ENCODE measurements around the gene SRSF3. TPM values are rescaled to one million over a fixed set of nuclear protein-coding genes. Genes with fewer than 3 reads are reported as not detected.

Gene SRSF3
- total RNA-seq, 2 experiments from 2014 or later: 550 to 556 TPM

GRCh38 chr6:36618366-36619355, 24.5 kb downstream of the SRSF3 start:
- H3K9me3 Mint-ChIP-seq: no peaks in the 10 kb centered on the region
- intact Hi-C loops (cut with DNase I, micrococcal nuclease): loop anchor here in 1 of 2 experiments (10.0 kb wide), 1 partner anchor 576 kb away; no protein-coding TSS in a partner anchor
- H3K4me1 Mint-ChIP-seq (ENCODE audit: low read depth): peaks cover 13% of the 10 kb centered on the region
- H3K4me3 ChIP-seq (ENCODE audit: low read length): no peak overlapping the region
- peak in 1 of 14 experiments; percentile 20 for DNase-seq
- no peaks in the 10 kb centered on the region for H3K27me3 Mint-ChIP-seq
- no peak overlapping the region for H3K27ac Mint-ChIP-seq
- ChIA-PET CTCF (interaction anchor here (1.9 kb wide), 1 partner anchor 139 kb away, joined by 4 read pairs; no protein-coding TSS in a partner anchor), POLR2A (interaction anchor here (1.2 kb wide), 1 partner anchor 141 kb away, joined by 3 read pairs; no protein-coding TSS in a partner anchor)
- H3K4me3 Mint-ChIP-seq: no peak overlapping the region
- H3K4me1 ChIP-seq (ENCODE audit: insufficient read depth, low read length): peaks cover 13% of the 10 kb centered on the region
- ATAC-seq (ENCODE audit: poor library complexity): no peak
- no peaks in the 10 kb centered on the region for H3K27me3 ChIP-seq (ENCODE audit: control insufficient read depth in 1 of 2, insufficient read depth in 2 of 2, low read length in 2 of 2)
- no peak for TF ChIP-seq CTCF (IDR thresholded peaks at IDR 0.05)
- peaks cover 4% of the 10 kb centered on the region for H3K36me3 ChIP-seq (ENCODE audit: insufficient read depth, low read length)
- H3K9me3 ChIP-seq (ENCODE audit: control insufficient read depth in 1 of 2, insufficient read depth in 1 of 2, low read length in 2 of 2): no peaks in the 10 kb centered on the region
- no peak overlapping the region for H3K27ac ChIP-seq (ENCODE audit: low read depth in 1 of 2, low read length in 2 of 2)
- peaks cover 7% of the 10 kb centered on the region for H3K36me3 Mint-ChIP-seq (ENCODE audit: low read depth)

- H3K4me3 Mint-ChIP-seq: no peak overlapping the region
- H3K36me3 Mint-ChIP-seq (ENCODE audit: low read depth): no peaks in the 10 kb centered on the region
Observed at GRCh38 chr6:36621371-36621855, 27.3 kb downstream of the SRSF3 start.

More at GRCh38 chr6:36621371-36621855, 27.3 kb downstream of the SRSF3 start:
- DNase-seq (no peak), ATAC-seq (ENCODE audit: poor library complexity) (no peak)
- Histone ChIP-seq H3K27me3 (ENCODE audit: control insufficient read depth in 1 of 2, insufficient read depth in 2 of 2, low read length in 2 of 2) (no peaks in the 10 kb centered on the region), H3K27ac (ENCODE audit: low read depth in 1 of 2, low read length in 2 of 2) (no peak overlapping the region), H3K36me3 (ENCODE audit: insufficient read depth, low read length) (peaks cover 4% of the 10 kb centered on the region), H3K4me1 (ENCODE audit: insufficient read depth, low read length) (peaks cover 12% of the 10 kb centered on the region), H3K9me3 (ENCODE audit: control insufficient read depth in 1 of 2, insufficient read depth in 1 of 2, low read length in 2 of 2) (no peaks in the 10 kb centered on the region), H3K4me3 (ENCODE audit: low read length) (no peak overlapping the region)
- no peaks in the 10 kb centered on the region for H3K27me3 Mint-ChIP-seq
- no peak for TF ChIP-seq CTCF (IDR thresholded peaks at IDR 0.05)
- intact Hi-C loops (cut with DNase I, micrococcal nuclease): loop anchor here in 1 of 2 experiments (10.0 kb wide), 1 partner anchor 393 kb away; no protein-coding TSS in a partner anchor
- POLR2A ChIA-PET: no interaction called here
- no peak overlapping the region for H3K27ac Mint-ChIP-seq
- CTCF ChIA-PET: no interaction called here
- no peaks in the 10 kb centered on the region for H3K9me3 Mint-ChIP-seq
- H3K4me1 Mint-ChIP-seq (ENCODE audit: low read depth): peaks cover 6% of the 10 kb centered on the region
